IPS DF 4.7 (cell line): ENCODE results near the gene MACF1.

ENCODE experiments used
- DNase-seq: peaks from one replicate; pipeline ENCODE4 v3.0.0-alpha.2; 2013; ENCODE audit warnings: low spot score; ENCODE audit errors: extremely low read depth

Gene MACF1

DNA sequence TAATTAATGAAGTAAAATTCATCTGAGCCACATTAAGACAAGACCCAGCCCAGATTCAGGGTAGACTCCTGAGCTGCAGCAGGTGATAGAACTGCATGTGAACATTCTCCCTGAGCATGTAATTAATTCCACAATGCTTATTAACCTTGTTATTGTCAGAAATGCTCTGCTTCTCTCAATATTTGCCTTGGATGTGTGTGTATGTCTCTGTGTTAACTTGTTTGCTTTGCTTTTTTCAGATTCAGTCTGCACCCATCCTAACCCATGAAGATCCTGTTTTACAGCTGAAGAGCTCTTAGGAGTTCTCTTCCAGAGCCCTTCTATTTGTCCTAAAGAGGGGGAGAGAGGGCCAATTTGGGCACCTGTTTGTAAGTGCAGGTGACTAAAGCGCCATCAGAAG lies 143.8 kb downstream of the MACF1 start:
- no peak for DNase-seq

DNA sequence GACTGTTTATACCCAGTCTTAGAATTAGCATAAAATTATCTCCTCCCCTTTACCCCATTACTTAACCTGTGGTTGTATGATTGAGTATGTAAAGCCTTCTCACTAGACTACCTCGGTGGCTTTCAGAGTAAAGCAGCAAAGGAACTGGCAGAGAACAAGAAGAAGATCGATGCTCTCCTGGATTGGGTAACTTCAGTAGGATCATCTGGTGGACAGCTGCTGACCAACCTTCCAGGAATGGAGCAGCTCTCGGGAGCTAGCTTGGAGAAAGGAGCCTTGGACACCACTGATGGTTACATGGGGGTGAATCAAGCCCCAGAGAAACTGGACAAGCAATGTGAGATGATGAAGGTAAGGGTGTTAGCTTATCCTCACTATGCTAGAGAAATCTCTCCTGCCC lies 148.4 kb downstream of the MACF1 start:
- no peak for DNase-seq

DNA sequence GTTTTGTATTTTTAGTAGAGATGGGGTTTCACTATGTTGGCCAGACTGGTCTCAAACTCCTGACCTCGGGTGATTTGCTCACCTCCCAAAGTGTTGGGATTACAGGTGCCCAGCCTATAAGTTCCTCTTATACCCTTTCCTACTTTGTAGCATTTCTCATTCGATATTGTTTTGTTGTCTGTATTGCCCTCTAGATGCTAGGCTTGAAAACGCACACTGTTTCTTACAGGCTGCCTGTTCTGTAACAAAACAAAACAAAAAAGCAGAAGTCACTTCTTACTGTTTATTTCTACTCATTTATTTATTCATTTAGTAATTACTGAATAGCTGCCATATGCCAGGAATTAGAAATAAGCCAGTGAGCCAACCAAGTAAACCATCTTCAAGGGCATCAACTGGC lies 150.1 kb downstream of the MACF1 start:
- no peak for DNase-seq

DNA sequence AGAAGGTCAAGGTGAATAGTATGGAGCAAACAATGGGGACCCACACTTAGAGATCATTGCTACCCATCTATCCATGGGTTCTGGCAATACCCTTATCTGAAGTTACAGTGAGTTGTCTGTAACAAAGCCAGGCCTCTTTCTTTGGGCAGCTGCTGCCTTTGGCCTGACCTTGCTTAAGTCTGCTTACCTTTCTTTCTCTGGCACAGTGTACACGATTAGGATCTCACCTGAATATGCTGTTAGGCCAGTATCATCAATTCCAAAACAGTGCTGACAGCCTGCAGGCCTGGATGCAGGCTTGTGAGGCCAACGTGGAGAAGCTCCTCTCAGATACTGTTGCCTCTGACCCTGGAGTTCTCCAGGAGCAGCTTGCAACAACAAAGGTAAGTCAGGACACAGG lies 154.0 kb downstream of the MACF1 start:
- no peak for DNase-seq

DNA sequence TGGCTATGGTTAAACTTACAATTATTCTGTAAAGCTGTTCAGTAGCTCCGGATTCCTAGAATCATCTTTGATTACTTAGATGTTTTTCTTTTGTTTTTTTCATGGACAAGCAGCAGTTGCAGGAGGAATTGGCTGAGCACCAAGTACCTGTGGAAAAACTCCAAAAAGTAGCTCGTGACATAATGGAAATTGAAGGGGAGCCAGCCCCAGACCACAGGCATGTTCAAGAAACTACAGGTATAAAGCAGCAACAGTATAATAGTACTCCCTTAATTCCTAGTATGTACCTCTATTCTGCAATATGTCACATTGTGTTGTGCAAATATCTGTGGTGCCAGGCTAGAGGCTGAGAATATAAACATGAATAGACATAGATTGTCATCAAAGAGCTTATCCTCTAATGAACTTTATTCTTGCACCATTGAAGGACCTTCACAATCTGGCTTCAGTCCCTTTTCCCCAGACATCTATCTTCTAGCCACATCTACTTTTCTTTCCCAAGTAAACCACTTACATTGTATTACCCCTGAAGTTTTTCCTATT lies 154.6 kb downstream of the MACF1 start:
- DNase-seq: no peak

DNA sequence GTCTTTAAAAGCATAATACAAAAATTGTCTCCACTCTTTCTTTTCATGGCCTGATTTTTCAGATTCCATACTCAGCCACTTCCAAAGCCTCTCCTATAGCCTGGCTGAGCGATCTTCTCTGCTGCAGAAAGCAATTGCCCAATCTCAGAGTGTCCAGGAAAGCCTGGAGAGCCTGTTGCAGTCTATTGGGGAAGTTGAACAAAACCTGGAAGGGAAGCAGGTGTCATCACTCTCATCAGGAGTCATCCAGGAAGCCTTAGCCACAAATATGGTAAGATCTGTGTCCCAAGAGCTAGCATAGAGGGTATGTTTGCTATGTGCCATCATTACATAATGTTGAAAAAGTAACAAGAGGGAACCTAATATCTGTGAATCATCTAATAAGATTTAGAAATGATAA lies 156.2 kb downstream of the MACF1 start:
- no peak for DNase-seq

DNA sequence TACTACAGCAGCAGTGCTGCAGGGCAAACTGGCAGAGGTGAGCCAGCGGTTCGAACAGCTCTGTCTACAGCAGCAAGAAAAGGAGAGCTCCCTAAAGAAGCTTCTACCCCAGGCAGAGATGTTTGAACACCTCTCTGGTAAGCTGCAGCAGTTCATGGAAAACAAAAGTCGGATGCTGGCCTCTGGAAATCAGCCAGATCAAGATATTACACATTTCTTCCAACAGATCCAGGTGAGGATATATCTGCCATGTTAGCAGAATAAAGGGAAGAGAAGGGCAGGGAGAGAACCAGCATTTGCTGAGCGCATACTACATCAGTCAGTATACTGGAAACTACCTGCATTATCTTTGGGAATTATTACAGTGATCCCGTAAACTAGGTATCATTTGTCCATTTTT lies 157.0 kb downstream of the MACF1 start:
- DNase-seq: no peak

DNA sequence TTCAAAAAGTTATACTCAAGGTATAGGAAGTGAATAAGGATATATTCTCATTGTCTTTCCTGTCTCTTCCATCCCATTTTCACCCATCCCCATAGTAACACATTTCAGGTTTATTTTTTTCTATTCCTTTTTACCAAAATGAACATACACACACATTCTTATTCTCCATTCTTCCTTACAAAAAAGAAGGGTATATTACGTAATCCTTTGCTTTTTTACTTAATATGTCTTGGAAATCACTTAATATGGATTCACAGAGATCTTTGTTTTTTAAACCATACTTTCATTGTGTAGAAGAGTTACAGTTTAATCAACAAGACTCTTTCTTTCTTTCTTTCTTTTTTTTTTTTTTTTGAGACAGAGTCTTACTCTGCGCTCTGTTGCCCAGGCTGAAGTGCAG lies 158.8 kb downstream of the MACF1 start:
- DNase-seq: no peak

DNA sequence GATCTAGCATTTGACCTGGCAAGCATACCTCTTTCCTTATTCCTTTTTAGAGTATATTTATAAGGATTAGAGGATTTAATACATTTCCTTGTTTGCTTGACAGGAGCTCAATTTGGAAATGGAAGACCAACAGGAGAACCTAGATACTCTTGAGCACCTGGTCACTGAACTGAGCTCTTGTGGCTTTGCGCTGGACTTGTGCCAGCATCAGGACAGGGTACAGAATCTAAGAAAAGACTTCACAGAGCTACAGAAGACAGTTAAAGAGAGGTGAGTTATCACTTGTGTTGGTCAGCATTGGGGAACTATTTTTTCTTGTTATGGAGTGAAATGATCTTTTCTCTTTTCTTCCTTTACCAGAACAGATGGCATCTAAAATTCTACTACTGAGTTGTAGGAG lies 163.6 kb downstream of the MACF1 start:
- DNase-seq: no peak

DNA sequence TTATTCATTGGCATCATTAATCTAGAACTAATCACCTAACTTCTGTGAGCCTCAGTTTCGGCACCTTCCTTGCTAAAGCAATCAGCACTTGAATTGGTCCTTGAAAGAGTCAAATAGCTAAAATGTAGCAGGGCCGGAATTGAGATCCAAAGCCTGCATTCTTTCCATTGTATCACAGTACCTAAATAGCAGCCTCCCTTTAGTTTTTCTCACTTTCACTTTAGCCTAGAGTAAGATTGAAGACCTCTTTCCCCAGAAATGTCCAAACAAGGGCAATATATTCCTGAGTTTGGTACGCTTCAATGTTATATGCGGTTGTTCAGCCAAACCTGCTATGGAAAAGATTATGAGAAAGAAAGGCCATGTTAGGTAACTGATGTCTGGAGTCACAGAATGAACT lies 165.1 kb downstream of the MACF1 start:
- no peak for DNase-seq

DNA sequence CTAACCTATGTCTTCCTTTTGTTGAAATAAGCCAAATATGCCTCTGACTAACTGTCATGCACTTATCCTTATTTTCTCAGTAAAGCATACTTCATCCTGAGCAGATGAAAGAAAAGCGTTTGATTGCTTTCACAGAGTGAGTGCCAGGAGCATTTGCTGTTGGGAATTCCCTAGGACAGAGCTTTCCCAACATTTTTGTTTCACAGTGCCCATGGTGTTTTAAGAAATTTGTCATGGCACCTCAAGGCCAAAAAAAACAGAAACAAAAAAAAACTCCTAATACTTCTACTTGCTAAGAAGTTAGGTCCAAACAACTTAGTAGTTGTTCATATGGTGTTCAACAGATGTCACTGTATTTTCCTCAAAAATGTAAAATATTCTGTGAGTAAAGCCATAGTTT lies 166.1 kb downstream of the MACF1 start:
- no peak for DNase-seq

DNA sequence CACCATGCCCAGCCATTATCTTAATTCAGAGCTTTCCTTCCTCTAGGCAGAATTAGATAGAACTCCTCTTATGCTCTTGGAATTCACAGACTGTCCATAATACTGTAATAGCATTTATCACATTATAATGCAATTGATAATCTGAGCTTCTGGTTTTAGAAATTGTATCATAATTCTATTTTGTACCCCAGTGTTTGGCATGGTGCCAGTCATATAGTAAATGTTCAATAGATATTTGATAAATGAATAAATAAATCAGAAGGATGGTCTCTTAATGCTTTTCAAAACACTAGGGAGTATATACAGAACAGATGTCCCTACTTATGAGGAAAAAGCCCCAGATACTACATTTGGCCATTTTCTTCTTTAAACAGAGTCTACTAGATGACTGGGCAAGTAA lies 167.6 kb downstream of the MACF1 start:
- DNase-seq: no peak

DNA sequence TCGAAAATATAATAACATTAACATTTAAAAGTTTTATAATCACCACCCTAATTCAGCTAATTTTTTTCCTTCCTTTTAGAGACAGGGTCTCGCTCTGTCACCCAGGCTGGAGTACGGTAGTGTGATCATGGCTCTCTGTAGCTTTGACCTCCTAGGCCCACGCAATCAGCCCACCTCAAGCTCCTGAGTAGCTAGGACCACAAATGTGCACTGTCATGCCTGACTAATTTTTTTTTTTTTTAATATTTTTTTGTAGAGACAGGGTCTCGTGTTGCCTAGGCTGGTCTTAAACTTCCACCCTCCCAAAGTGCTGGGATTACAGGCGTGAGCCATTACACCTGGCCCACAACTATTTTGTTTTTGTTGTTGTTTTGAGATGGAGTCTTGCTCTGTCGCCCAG lies 172.2 kb downstream of the MACF1 start:
- DNase-seq: no peak

DNA sequence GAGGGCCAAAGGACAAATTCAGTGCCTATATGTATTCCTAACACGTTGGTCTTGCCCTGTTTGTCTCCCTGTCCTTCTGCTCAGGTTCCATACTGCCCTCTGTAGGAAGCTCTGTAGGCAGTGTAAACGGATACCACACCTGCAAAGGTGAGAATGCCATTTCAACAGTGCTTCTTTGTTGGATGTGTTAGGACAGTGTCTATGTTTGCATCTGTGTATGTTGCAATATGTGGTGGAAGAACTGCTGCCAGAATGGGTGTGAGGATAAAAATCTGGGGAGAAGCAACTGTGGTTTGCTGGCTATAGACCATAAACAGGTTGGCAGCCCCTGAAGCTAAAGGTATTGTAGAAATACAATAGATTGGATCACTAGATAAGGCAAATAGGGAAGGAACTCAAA lies 173.9 kb downstream of the MACF1 start:
- peak; percentile 30 for DNase-seq

DNA sequence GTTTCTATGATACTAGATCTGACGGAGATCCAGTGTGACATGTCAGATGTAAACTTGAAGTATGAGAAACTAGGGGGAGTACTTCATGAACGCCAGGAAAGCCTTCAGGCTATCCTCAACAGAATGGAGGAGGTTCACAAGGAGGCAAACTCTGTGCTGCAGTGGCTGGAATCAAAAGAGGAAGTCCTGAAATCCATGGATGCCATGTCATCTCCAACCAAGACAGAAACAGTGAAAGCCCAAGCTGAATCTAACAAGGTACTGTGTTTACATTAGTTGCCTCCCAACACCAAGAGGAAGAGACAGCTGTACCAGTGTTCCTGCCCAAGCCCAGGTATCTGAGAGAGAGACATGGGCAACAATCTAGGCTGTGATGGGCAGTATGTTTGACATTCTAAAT lies 174.7 kb downstream of the MACF1 start:
- DNase-seq: no peak

DNA sequence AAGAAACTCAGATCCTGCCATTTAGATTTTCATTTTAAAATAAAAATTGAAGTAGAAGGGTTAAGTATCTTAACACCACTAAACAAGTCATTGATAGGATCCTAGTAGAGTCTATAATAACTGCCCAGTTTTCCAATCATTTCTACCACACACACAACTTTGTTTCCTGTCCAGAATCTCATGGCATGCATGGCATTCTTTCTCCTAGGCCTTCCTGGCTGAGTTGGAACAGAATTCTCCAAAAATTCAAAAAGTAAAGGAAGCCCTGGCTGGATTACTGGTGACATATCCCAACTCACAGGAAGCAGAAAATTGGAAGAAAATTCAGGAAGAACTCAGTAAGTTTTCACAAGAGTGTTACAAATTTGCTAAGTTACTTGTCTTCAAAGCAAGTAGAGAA lies 175.5 kb downstream of the MACF1 start:
- DNase-seq: no peak

DNA sequence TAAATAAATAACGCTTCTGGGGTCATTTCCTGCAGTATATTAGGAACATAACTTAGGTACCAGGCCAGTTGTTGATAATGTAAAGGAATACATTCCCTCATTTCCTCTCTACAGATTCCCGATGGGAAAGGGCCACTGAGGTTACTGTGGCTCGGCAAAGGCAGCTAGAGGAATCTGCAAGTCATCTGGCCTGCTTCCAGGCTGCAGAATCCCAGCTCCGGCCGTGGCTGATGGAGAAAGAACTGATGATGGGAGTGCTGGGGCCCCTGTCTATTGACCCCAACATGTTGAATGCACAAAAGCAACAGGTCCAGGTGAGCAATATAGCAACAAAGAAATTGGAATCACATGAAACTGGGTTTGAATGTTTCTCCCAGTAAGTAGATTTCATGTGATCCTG lies 177.3 kb downstream of the MACF1 start:
- no peak for DNase-seq

DNA sequence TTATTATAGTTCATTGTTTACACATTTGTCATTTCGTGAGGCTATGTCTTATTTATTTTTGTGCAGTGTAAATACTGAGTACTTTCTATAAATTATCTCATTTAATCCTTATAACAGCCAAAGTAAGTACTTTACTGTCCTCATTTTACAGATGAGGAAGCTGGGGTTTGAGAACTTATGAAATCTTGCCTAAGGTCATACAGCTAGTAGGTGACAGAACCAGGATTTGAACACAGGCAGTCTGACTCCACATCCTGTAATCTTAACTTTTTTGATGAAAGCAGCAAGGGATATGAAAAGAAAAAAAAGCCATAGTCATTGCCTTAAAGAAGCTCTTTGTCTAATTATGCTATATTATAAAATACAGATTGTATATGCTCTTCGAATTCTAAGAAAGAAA lies 179.8 kb downstream of the MACF1 start:
- DNase-seq: no peak

DNA sequence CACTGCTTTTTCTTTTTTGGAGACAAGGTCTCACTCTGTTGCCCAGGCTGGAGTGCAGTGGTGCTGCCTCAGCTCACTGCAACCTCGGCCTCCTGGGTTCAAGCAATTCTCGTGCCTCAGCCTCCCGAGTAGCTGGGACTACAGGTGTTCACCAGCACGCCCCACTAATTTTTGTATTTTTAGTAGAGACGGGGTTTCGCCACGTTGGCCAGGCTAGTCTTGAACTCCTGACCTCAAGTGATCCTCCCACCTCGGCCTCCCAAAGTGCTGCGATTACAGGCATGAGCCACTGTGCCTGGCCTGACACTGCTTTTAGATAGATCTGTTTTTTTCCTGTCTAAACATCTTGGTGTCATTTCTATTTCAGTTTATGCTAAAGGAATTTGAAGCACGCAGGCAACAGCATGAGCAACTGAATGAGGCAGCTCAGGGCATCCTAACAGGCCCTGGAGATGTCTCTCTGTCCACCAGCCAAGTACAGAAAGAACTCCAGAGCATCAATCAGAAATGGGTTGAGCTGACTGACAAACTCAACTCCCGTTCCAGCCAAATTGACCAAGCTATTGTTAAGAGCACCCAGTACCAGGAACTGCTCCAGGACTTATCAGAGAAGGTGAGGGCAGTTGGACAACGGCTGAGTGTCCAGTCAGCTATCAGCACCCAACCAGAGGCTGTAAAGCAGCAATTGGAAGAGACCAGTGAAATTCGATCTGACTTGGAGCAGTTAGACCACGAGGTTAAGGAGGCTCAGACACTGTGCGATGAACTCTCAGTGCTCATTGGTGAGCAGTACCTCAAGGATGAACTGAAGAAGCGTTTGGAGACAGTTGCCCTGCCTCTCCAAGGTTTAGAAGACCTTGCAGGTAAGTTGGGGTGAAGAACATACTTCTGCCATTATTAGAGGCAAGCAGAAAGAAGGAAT lies 180.8 kb downstream of the MACF1 start:
- DNase-seq: no peak

DNA sequence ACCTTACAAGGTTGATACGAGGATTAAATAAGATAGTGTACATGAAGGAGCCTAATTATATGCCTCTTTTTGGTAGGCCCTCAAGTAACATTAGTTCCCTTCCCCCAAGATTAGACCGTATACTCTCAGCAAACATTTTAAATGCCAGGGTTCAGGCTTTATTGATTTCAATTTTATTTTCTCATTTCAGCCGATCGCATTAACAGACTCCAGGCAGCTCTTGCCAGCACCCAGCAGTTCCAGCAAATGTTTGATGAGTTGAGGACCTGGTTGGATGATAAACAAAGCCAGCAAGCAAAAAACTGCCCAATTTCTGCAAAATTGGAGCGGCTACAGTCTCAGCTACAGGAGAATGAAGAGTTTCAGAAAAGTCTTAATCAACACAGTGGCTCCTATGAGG lies 182.5 kb downstream of the MACF1 start:
- DNase-seq: no peak

DNA sequence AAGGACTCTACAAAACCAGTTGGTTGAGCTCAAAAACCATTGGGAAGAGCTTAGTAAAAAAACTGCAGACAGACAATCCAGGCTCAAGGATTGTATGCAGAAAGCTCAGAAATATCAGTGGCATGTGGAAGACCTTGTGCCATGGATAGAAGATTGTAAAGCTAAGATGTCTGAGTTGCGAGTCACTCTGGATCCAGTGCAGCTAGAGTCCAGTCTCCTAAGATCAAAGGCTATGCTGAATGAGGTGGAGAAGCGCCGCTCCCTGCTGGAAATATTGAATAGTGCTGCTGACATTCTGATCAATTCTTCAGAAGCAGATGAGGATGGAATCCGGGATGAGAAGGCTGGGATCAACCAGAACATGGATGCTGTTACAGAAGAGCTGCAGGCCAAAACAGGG lies 183.0 kb downstream of the MACF1 start:
- no peak for DNase-seq

DNA sequence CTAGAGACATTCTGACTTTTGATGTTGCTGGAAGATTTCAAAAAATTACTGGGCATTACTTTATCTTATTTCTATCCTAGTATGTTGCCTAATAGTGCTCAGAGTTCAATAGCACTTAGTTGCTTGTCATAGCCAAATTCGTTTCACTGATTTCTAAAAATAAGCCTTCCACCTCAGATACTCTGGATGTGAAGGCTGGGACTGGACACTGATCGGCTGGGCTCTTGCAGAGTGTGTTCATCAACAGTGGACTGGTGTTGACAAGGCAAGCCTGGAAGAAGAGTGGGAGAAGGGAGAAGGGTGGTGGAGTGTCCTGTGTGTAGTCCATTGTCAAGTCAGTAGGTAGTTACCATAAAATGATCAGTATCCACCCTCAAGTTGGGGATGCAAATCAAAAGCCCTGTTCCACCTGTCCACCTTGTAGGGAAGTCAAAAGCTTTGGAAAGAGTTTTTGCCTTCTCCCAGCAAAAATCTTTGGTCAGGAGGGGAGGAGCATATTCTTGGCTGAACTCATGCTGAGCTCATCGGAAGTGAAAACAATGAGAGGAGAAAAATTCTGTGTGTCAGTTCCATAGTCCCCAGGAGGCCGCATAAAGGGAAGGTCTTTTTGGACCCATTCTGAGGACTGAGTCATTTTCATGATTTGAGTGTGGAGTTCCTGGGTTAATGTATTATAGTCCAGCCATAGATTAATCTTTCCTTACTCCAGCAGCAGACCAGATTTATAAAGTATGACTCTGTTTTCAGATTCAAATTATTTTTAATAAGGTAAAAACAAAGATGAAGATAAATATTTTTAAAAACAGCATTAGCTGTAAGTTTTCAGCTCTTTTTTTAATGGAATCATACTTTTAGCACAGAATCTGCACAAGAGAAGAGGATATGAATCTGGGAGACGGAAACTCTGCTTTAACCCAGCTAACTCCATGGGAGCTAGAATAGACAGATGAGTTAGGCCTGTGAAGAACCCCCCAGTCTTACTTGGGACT lies 187.5 kb downstream of the MACF1 start:
- no peak for DNase-seq
